Measurements from ENCODE around the gene PODXL2.

DNA sequence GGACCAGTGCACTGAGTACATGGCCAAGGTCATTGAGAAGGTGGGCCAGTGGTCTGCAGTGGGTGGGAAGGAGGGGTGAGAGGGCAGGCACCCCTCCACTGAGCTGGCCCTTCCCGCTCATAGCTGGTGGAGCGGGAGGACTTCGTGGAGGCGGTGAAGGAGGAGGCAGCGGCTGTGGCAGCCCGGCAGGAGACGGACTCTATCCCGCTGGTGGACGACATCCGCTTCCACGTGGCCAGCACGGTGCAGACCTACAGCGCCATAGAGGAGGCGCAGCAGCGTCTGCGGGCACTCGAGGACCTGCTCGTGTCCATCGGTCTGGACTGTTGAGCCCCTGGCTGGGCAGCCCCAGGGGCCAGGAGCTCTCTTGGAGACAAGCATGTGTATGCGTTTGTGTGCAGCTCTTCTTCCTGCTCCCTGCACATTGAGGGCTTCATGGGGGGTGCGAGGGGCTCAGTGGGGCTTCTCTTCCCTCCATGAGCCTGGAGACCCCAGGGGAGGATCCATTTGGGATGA, 51.2 kb downstream of the PODXL2 start:
- TF ChIP-seq, protein P1, sequence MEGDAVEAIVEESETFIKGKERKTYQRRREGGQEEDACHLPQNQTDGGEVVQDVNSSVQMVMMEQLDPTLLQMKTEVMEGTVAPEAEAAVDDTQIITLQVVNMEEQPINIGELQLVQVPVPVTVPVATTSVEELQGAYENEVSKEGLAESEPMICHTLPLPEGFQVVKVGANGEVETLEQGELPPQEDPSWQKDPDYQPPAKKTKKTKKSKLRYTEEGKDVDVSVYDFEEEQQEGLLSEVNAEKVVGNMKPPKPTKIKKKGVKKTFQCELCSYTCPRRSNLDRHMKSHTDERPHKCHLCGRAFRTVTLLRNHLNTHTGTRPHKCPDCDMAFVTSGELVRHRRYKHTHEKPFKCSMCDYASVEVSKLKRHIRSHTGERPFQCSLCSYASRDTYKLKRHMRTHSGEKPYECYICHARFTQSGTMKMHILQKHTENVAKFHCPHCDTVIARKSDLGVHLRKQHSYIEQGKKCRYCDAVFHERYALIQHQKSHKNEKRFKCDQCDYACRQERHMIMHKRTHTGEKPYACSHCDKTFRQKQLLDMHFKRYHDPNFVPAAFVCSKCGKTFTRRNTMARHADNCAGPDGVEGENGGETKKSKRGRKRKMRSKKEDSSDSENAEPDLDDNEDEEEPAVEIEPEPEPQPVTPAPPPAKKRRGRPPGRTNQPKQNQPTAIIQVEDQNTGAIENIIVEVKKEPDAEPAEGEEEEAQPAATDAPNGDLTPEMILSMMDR (conservative IDR thresholded peaks at IDR 0.05), result no peak
- TF ChIP-seq ZFX (IDR thresholded peaks at IDR 0.05), result no peak

All from C4-2B (cell line).